ENCODE data around the gene DCTPP1. TPM values are rescaled to one million over a fixed set of nuclear protein-coding genes. Genes with fewer than 3 reads are reported as not detected.

Gene DCTPP1
- polyA plus RNA-seq, 3 donors = 50.1 to 56.8 (median 54.9) TPM

Other genes with a start within 250 kb of the DCTPP1 start
- 10 to 100 TPM in 1 of 3 donors, 1 to 10 TPM in 2; 9.2 to 15.1 (median 9.8) TPM for gene CORO1A, start 246.4 kb downstream of the DCTPP1 start, polyA plus RNA-seq (ENCODE audit: insufficient read length in 3 of 3)
- gene BOLA2B, start 236.4 kb downstream of the DCTPP1 start, polyA plus RNA-seq (ENCODE audit: insufficient read length in 3 of 3) = 10 to 100 TPM; 32.5 to 43.1 (median 37.9) TPM
- gene SLX1A, start 236.2 kb downstream of the DCTPP1 start, polyA plus RNA-seq (ENCODE audit: insufficient read length in 3 of 3) = 10 to 100 TPM; 24.9 to 39.9 (median 35.5) TPM
- gene SULT1A3, start 230.8 kb downstream of the DCTPP1 start, polyA plus RNA-seq (ENCODE audit: insufficient read length in 3 of 3) = 10 to 100 TPM; 10.6 to 25.3 (median 16.6) TPM
- 10 to 100 TPM in 2 of 3 donors, 1 to 10 TPM in 1; 3.4 to 37.4 (median 29.1) TPM for gene NPIPB13, start 181.6 kb downstream of the DCTPP1 start, polyA plus RNA-seq (ENCODE audit: insufficient read length in 3 of 3)
- 10 to 100 TPM; 54.6 to 62.3 (median 62.3) TPM for gene CD2BP2, start 74.7 kb downstream of the DCTPP1 start, polyA plus RNA-seq (ENCODE audit: insufficient read length in 3 of 3)
- 10 to 100 TPM; 37.9 to 46.2 (median 39.1) TPM for gene TBC1D10B, start 59.5 kb downstream of the DCTPP1 start, polyA plus RNA-seq (ENCODE audit: insufficient read length in 3 of 3)
- gene MYL11, start 55.2 kb downstream of the DCTPP1 start, polyA plus RNA-seq (ENCODE audit: insufficient read length in 3 of 3) = 1 to 10 TPM in 2 of 3 donors, under 1 TPM in 1; 0.70 to 5.1 (median 1.9) TPM
- 1 to 10 TPM; 2.6 to 2.8 (median 2.6) TPM for gene SEPTIN1, start 47.5 kb downstream of the DCTPP1 start, polyA plus RNA-seq (ENCODE audit: insufficient read length in 3 of 3)
- gene ZNF48, start 34.6 kb downstream of the DCTPP1 start, polyA plus RNA-seq (ENCODE audit: insufficient read length in 3 of 3) = 10 to 100 TPM; 15.0 to 16.5 (median 15.9) TPM
- 10 to 100 TPM in 1 of 3 donors, 1 to 10 TPM in 2; 7.7 to 11.1 (median 9.9) TPM for gene ZNF771, start 22.4 kb downstream of the DCTPP1 start, polyA plus RNA-seq (ENCODE audit: insufficient read length in 3 of 3)
- gene SEPHS2, start 15.8 kb upstream of the DCTPP1 start, polyA plus RNA-seq (ENCODE audit: insufficient read length in 3 of 3) = 10 to 100 TPM; 95.6 to 96.4 (median 96.0) TPM
- gene ITGAL, start 42.7 kb upstream of the DCTPP1 start, polyA plus RNA-seq (ENCODE audit: insufficient read length in 3 of 3) = 1 to 10 TPM; 1.9 to 2.1 (median 2.0) TPM
- gene ZNF768, start 96.5 kb upstream of the DCTPP1 start, polyA plus RNA-seq (ENCODE audit: insufficient read length in 3 of 3) = 10 to 100 TPM; 58.5 to 70.4 (median 68.1) TPM
- 10 to 100 TPM; 10.1 to 11.3 (median 11.0) TPM for gene ZNF747, start 104.8 kb upstream of the DCTPP1 start, polyA plus RNA-seq (ENCODE audit: insufficient read length in 3 of 3)
- 10 to 100 TPM; 13.3 to 18.8 (median 14.4) TPM for gene ZNF764, start 128.3 kb upstream of the DCTPP1 start, polyA plus RNA-seq (ENCODE audit: insufficient read length in 3 of 3)
- gene ZNF688, start 141.7 kb upstream of the DCTPP1 start, polyA plus RNA-seq (ENCODE audit: insufficient read length in 3 of 3) = 10 to 100 TPM; 14.2 to 19.7 (median 17.7) TPM
- 10 to 100 TPM; 21.3 to 36.9 (median 32.1) TPM for gene ZNF785, start 155.7 kb upstream of the DCTPP1 start, polyA plus RNA-seq (ENCODE audit: insufficient read length in 3 of 3)
- gene ZNF689, start 180.4 kb upstream of the DCTPP1 start, polyA plus RNA-seq (ENCODE audit: insufficient read length in 3 of 3) = 10 to 100 TPM; 14.8 to 16.2 (median 15.7) TPM
- 10 to 100 TPM; 50.6 to 52.4 (median 51.8) TPM for gene PRR14, start 220.9 kb upstream of the DCTPP1 start, polyA plus RNA-seq (ENCODE audit: insufficient read length in 3 of 3)
- 10 to 100 TPM; 69.5 to 85.7 (median 76.5) TPM for gene FBRS, start 228.4 kb upstream of the DCTPP1 start, polyA plus RNA-seq (ENCODE audit: insufficient read length in 3 of 3)